Breast epithelium (tissue), 4 donors: ENCODE results near the gene NEDD4L. TPM values are rescaled to one million over a fixed set of nuclear protein-coding genes. Genes with fewer than 3 reads are reported as not detected.
"Not testable (repeated sequence)": the region's sequence is repeated elsewhere in the genome, so short reads cannot be mapped to it uniquely, and the experiment has no call there.

Source experiments
- DNase-seq, 2 donors: peaks; one replicate each; pipeline ENCODE4 v3.0.0-alpha.2; 2019; ENCODE audit warnings: low spot score in 2 of 2
- H3K27ac ChIP-seq, 2 donors: fragments of 200-600 bp; sonication (generic) in 1 of 2; one replicate each; pipeline ENCODE4 v1.5.1; 2016 to 2019; ENCODE audit warnings: mild to moderate bottlenecking in 1 of 2
- H3K27me3 ChIP-seq, 2 donors: fragments of 200-600 bp; sonication (generic) in 1 of 2; one replicate each; pipeline versions ENCODE4 v1.5.1 to v1.6.0; 2017 to 2019; ENCODE audit warnings: control low read depth in 1 of 2, mild to moderate bottlenecking in 1 of 2
- H3K36me3 ChIP-seq: fragments of 200-600 bp; one replicate; pipeline ENCODE4 v1.5.1; 2019
- H3K4me1 ChIP-seq, 2 donors: fragments of 200-600 bp; sonication (generic); one replicate each; pipeline ENCODE4 v1.5.1; 2016 to 2019; ENCODE audit warnings: control low read depth in 1 of 2
- H3K4me3 ChIP-seq, 3 donors: fragments of 200-600 bp; sonication (generic); 1 replicate in 2 of 3; 2 replicates in 1 of 3; pipeline ENCODE4 v1.5.1; 2016 to 2019; ENCODE audit warnings: mild to moderate bottlenecking in 3 of 3, moderate library complexity in 2 of 3
- H3K9me3 ChIP-seq, 2 donors: fragments of 200-600 bp; sonication (generic) in 1 of 2; one replicate each; pipeline ENCODE4 v1.5.1; 2016 to 2019; ENCODE audit warnings: control low read depth in 1 of 2
- CTCF ChIP-seq, 3 donors: fragments of 450-650 bp; IDR thresholded peaks; one replicate each; pipeline ENCODE4 v1.5.1; 2016 to 2017; ENCODE audit warnings: antibody characterized with exemption in 3 of 3, mild to moderate bottlenecking in 3 of 3, moderate library complexity in 3 of 3
- POLR2A ChIP-seq: fragments of 450-650 bp; IDR thresholded peaks from one replicate; pipeline ENCODE4 v1.6.1; 2016; ENCODE audit warnings: antibody characterized with exemption, mild to moderate bottlenecking, moderate library complexity
- POLR2AphosphoS5 ChIP-seq, 3 donors: sonication (generic); formaldehyde crosslinking; IDR thresholded peaks; one replicate each; pipeline ENCODE4 v1.6.1; 2017; ENCODE audit warnings: antibody characterized with exemption in 3 of 3
- intact Hi-C: fragments of 100-400 bp; cut with DNase I; formaldehyde crosslinking; loops from one replicate; pipeline ENCODE4 v1.15.1; 2023; ENCODE audit warnings: low total_unique reads
- total RNA-seq, 3 donors: library from RNA; depleted of rRNA; stranded (reverse); fragments of >200 nt; gene quantifications; one replicate each; pipeline ENCODE4 v1.1.0, GENCODE V29; 2016

The NEDD4L gene
- 100 to 1,000 TPM in 2 of 3 donors, 10 to 100 TPM in 1; 26.2 to 162 (median 106) TPM for total RNA-seq

DNA sequence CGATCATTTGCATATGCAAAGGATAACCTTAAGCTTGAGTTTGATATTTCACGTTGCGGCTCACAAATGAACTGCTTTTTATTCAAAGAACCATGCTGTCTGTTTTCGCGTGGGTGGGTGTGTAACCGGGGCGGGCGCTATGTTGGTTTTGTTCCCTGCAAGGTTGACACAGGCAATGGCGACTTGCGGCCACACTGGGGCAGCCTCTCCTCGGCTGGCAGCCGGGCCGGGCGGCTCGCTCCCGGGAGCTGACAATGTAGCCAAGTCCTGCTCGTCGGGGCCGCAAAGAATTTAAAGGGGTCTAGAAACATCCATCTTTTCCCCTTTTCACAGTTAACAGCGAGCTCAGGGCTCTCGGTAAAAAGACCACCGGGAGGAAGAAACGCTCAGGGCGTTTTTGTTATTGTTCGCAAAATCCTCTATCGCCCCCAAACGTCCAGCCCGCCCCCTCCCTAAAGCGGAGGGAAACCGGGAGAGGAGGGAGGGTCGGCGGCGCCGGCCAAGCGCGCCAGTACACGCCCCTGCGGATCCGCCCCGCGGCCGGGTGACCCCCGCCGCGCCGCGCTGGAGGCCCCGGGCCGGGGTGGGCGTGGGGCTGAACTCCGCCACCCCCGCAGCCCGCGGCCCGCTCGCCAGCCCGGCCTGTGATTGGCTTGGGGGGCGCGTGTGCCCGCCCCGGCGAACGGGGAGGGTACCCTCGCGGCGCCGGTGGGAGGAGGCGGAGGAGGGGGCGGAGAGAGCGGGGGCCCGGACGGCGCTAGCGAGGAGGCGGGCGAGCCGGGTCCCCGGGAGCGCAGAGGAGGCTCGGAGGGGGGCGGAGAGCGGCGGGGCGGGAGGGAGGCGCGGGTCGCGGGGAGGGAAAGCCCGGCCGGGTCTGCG is at the start of gene NEDD4L:
TSS of gene NEDD4L (plus strand) at position 736 of the 879 bp plus-strand sequence. CDS start 435 bp downstream, outside the sequence.
- Histone ChIP-seq H3K4me3 (peak within 1 kb of the TSS; percentile 71 to 97 (median 85)), H3K9me3 (no peaks in the 10 kb centered on the region), H3K4me1 (no peaks in the 10 kb centered on the region), H3K27ac (peak within 1 kb of the TSS; percentile 90 to 91), H3K36me3 (no peaks in the 10 kb centered on the region), H3K27me3 (no peaks in the 10 kb centered on the region)
- intact Hi-C loops: loop anchor here (2.0 kb wide), 1 partner anchor 77 kb away; no protein-coding TSS in a partner anchor
- TF ChIP-seq POLR2AphosphoS5 (IDR thresholded peaks at IDR 0.05) (peak in 2 of 3 donors; percentile 15), POLR2A (no peak), CTCF (IDR thresholded peaks at IDR 0.05) (peak; percentile 77 to 90 (median 78))
- DNase-seq: peak; percentile 80 to 85

GRCh38 chr18:57995331-57995730 is 48.7 kb upstream of the NEDD4L start:
- TF ChIP-seq CTCF (IDR thresholded peaks at IDR 0.05) (no peak), POLR2A (no peak), POLR2AphosphoS5 (IDR thresholded peaks at IDR 0.05) (no peak)
- no peaks in the 10 kb centered on the region for H3K36me3 ChIP-seq
- H3K4me3 ChIP-seq: no peak overlapping the region
- H3K27me3 ChIP-seq: no peaks in the 10 kb centered on the region
- H3K9me3 ChIP-seq: no peaks in the 10 kb centered on the region
- intact Hi-C loops: no loop called here
- DNase-seq: no peak
- no peak overlapping the region for H3K27ac ChIP-seq
- no peaks in the 10 kb centered on the region for H3K4me1 ChIP-seq

DNA sequence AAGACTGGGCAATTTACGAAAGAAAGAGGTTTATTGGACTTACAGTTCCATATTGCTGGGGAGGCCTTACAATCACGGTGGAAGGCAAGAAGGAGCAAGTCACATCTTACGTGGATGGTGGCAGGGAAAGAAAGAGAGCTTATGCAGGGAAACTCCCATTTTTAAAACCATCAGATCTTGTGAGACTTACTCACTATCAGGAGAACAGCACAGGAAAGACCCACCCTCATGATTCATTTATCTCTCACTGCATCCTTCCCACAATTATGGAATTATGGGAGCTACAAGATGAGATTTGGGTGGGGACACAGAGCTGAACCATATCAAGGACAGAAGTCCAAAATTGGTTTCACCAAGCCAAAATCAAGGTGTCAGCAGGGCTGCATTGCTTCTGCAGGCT is 47.1 kb upstream of the NEDD4L start:
- H3K27me3 ChIP-seq, DNase-seq, H3K4me1 ChIP-seq, H3K9me3 ChIP-seq, H3K4me3 ChIP-seq, intact Hi-C loops, H3K36me3 ChIP-seq, H3K27ac ChIP-seq: not testable (repeated sequence)

- Histone ChIP-seq H3K4me1 (no peaks in the 10 kb centered on the region), H3K36me3 (no peaks in the 10 kb centered on the region), H3K27me3 (no peaks in the 10 kb centered on the region), H3K9me3 (no peaks in the 10 kb centered on the region), H3K27ac (no peak overlapping the region), H3K4me3 (no peak overlapping the region)
- intact Hi-C loops: no loop called here
- DNase-seq: no peak
- no peak for TF ChIP-seq POLR2AphosphoS5 (IDR thresholded peaks at IDR 0.05)
- no peak for TF ChIP-seq POLR2A
- TF ChIP-seq CTCF (IDR thresholded peaks at IDR 0.05): no peak
Measured at GRCh38 chr18:57997820-57998219, 46.2 kb upstream of the NEDD4L start.

DNA sequence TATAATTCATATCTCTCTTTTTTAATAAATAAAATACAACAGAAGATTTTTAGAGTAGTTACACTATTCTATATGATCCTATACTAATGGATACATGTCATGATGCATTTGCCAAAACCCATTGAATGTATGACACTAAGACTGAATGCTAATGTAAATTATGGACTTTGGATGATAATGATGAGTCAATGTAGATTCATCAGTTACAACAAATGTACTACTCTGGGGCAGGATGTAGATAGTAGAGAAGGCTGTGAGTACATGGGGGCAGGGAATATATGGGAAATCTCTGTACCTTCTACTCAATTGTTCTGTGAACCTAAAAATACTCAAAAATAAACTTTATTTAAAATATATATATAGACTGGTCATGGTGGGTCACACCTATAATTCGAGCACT is 45.6 kb upstream of the NEDD4L start:
- Histone ChIP-seq H3K36me3 (no peaks in the 10 kb centered on the region), H3K27me3 (no peaks in the 10 kb centered on the region), H3K4me3 (no peak overlapping the region), H3K27ac (no peak overlapping the region), H3K4me1 (no peaks in the 10 kb centered on the region), H3K9me3 (no peaks in the 10 kb centered on the region)
- intact Hi-C loops: no loop called here
- no peak for DNase-seq
- TF ChIP-seq CTCF (IDR thresholded peaks at IDR 0.05) (no peak), POLR2A (no peak), POLR2AphosphoS5 (IDR thresholded peaks at IDR 0.05) (no peak)
